Tongue (tissue), 3 donors: ENCODE measurements around the gene WFIKKN2. TPM values are rescaled to one million over a fixed set of nuclear protein-coding genes. Genes with fewer than 3 reads are reported as not detected.

ENCODE experiments used
- DNase-seq: peaks from one replicate; pipeline ENCODE4 v3.0.0-alpha.2; 2015
- small RNA-seq: library from RNA; depleted of rRNA; stranded (forward); fragments of <200 nt; gene quantifications from one replicate; pipeline ENCODE3, GENCODE V24; 2014; ENCODE audit warnings: low replicate concordance
- total RNA-seq: library from RNA; depleted of rRNA; stranded (reverse); fragments of >200 nt; gene quantifications from one replicate; pipeline ENCODE4 v1.2.3, GENCODE V29; 2014

WFIKKN2 gene
- total RNA-seq, 1 donor from 2014 or later: 4.0 TPM

DNA sequence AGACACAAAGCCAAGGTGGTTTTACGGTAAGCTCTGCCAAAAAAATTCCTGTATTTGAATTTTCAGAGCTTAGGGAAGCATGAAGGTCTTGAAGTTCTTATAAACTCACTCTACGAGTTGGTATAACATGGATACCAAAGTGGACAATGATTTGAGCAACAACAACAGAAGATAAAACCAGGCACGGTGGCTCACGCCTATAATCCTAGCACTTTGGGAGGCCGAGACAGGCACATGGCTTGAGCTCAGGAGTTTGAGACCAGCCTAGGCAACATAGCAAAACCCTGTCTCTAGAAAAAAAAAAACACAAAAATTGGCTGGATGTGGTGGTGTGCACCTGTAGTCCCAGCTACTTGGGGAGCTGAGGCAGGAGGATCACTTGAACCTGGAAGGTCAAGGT, 43.7 kb downstream of the WFIKKN2 start:
- DNase-seq: no peak

DNA sequence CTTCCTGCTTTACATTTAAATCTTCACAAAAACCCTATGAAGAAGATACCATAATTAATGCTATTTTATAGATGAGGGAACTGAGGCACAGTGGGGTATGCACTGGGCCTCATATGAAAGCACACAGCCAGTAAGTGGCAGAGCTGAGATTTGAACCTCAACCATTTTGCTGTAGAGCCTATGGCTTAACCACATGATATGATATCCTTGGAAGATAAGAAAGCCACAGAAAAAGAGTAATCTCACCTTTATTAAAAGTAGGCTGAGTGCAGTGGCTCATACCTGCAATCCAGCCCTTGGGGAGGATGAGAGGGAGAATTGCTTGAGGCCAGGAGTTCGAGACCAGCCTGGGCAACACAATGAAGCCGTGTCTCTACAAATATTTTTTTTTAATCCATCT, 45.8 kb downstream of the WFIKKN2 start:
- DNase-seq: no peak

- DNase-seq: no peak
Measured at GRCh38 chr17:50882851-50883250, 47.5 kb downstream of the WFIKKN2 start.

DNA sequence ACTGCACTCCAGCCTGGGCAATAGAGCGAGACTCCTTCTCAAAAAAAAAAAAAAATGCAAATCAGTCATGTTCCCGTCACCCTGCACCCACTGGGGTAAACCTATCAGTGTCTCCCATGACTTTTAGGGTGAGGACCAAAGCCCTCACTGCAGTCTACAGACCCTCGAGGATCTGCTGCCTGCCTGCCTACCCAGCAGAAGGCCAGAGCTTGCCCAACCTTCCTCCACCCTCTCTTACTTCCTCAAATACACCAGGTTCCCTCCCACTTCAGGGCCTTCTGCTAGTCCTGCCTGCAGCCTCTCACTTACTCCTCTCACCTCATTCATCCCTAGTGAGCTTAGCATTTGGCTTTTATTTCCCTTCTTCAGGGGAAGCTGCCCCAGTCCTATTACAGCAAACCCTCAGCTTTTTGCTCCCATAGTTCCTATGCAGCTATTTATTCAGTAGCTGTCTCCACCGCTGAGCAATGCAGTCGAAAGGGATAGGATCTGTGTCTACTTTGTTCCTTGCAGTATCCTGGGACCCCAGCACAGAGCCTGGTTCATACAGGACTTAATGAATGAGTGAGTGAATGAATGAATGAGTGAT, 48.6 kb downstream of the WFIKKN2 start:
- no peak for DNase-seq

- DNase-seq: no peak
Measured at GRCh38 chr17:50884439-50885311, 49.3 kb downstream of the WFIKKN2 start.

GRCh38 chr17:50887705-50888245, 52.4 kb downstream of the WFIKKN2 start:
- no peak for DNase-seq

DNA sequence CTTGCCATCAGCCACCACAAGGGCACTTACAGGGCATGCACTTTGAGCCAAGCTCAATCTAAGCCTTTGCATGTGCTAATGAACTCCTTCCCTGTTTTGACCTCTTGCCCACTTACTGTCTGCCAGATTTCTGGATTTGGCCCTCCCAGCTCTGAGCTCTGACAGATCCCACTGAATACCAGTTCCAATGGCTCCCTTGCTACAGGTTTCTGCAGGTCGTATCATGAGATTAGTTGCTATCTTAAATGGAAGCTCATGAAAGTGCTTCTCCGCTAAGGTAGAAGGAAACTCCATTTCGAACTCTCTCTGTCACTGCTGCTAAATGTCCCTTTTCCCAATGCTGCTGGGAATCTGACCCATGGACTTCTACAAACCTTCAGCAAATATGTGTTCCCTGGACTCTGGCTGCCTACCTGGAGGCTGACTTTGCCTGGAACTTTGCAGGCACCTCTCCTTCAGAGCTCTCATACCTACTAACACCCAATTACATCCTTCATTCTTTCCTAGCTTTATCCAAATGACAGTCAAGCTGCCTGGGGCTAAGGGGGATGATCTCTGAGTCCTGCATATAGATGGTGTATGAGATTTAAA, 54.2 kb downstream of the WFIKKN2 start:
- no peak for DNase-seq

DNA sequence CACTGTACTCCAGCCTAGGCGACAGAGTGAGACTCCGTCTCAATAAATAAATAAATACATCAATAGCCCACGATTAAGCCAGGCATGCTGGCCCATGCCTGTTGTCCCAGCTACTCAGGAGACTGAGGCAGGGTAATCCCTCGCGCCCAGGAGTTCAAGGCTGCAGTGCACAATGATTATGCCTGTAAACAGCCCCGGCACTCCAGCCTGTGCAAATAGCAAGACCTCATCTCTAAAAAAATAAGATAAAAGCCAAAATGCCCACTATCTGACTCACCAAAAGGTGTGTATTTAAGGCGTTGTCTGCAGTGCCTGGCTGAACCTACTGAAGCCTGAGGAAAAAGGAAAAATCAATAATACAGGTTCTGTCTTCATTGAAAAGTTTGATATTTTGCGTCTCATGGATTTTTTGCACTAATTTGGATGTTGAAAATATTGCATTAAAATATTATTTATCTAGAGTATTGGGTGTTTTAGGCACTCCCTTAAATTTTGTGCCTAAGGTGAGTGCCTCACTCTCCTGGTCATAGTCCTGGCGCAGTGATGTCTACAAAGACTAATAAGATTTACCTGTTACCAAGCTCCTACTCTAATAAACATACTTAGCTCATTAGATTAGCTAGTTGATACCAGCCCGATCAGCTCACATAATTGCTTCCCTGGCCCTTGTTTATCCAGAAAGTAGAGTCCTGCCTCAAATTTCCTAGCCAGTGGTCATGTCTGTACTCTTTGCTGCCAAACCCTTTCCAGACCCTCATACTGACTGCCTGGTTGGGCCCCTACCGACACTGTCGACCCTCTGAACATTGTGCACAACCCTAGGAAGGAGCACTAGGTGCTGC, 55.5 kb downstream of the WFIKKN2 start:
- no peak for DNase-seq

GRCh38 chr17:50891577-50891989, 56.2 kb downstream of the WFIKKN2 start:
- DNase-seq: no peak

Small RNAs within 50 kb of the gene (small RNA-seq; reads per million reads assigned to genes)
- gene AC005921.1: not detected

Other genes with a start within 250 kb of the WFIKKN2 start
- gene ABCC3, start 200.7 kb upstream of the WFIKKN2 start, total RNA-seq: 5.6 TPM
- gene ANKRD40, start 127.7 kb upstream of the WFIKKN2 start, total RNA-seq: 48.6 TPM
- 91.0 TPM for gene LUC7L3, start 116.0 kb upstream of the WFIKKN2 start, total RNA-seq
- gene ANKRD40CL, start 68.1 kb upstream of the WFIKKN2 start, total RNA-seq: not detected
- 77.3 TPM for gene TOB1, start 30.8 kb downstream of the WFIKKN2 start, total RNA-seq